HG03575 (cell line): ENCODE data around the gene PMP22.

Source experiments
- ATAC-seq: cut with Tn5 transposase; IDR thresholded peaks from one replicate; pipeline ENCODE4 v1.9.1; 2021; ENCODE audit not compliant: unreplicated experiment, insufficient number of reproducible peaks, low FRiP score; ENCODE audit errors: extremely low read depth

The PMP22 gene

GRCh38 chr17:15265131-15265530 is at the start of gene PMP22:
TSS of gene PMP22 (minus strand) at chr17:15265326. CDS start at chr17:15260727, 4,599 bp downstream.
- ATAC-seq: no peak

- no peak for ATAC-seq
These were observed 46.9 kb upstream of the PMP22 start for GRCh38 chr17:15311996-15312395.

- no peak for ATAC-seq
These were observed 44.7 kb upstream of the PMP22 start for GRCh38 chr17:15309793-15310192.

GRCh38 chr17:15309236-15309635 is 44.1 kb upstream of the PMP22 start:
- no peak for ATAC-seq

GRCh38 chr17:15308758-15309157 is 43.6 kb upstream of the PMP22 start:
- no peak for ATAC-seq

- ATAC-seq: no peak
These were observed 42.6 kb upstream of the PMP22 start for GRCh38 chr17:15307710-15308111.

GRCh38 chr17:15303851-15304250 is 38.7 kb upstream of the PMP22 start:
- no peak for ATAC-seq

- ATAC-seq: no peak
These were observed 38.1 kb upstream of the PMP22 start for GRCh38 chr17:15303268-15303667.

GRCh38 chr17:15301845-15302244 is 36.7 kb upstream of the PMP22 start:
- ATAC-seq: no peak

GRCh38 chr17:15298176-15298575 is 33.0 kb upstream of the PMP22 start:
- ATAC-seq: no peak

- no peak for ATAC-seq
These were observed 28.4 kb upstream of the PMP22 start for GRCh38 chr17:15293558-15293957.

GRCh38 chr17:15291674-15292361 is 26.7 kb upstream of the PMP22 start:
- ATAC-seq: no peak

GRCh38 chr17:15290605-15291004 is 25.5 kb upstream of the PMP22 start:
- ATAC-seq: no peak

- ATAC-seq: no peak
These were observed 24.4 kb upstream of the PMP22 start for GRCh38 chr17:15289285-15290183.

GRCh38 chr17:15288859-15289258 is 23.7 kb upstream of the PMP22 start:
- ATAC-seq: no peak

- ATAC-seq: no peak
These were observed 22.6 kb upstream of the PMP22 start for GRCh38 chr17:15287538-15288267.

GRCh38 chr17:15285466-15285865 is 20.3 kb upstream of the PMP22 start:
- ATAC-seq: no peak

- ATAC-seq: no peak
These were observed 19.4 kb upstream of the PMP22 start for GRCh38 chr17:15284537-15284936.

GRCh38 chr17:15284107-15284506 is 19.0 kb upstream of the PMP22 start:
- ATAC-seq: no peak

GRCh38 chr17:15281909-15282308 is 16.8 kb upstream of the PMP22 start:
- no peak for ATAC-seq
